SH-SY5Y (cell line): Measurements from ENCODE around the gene PFDN6.

Source experiments
- GATA2 ChIP-seq: IDR thresholded peaks from 2 replicates; pipeline ENCODE4 v1.6.1; 2011; ENCODE audit warnings: mild to moderate bottlenecking, low read depth, low read length
- GATA3 ChIP-seq: IDR thresholded peaks from 2 replicates; pipeline ENCODE4 v1.6.1; 2011; ENCODE audit warnings: low read depth, mild to moderate bottlenecking, low read length, moderate library complexity

GRCh38 chr6:33306356-33306755, 17.0 kb downstream of the PFDN6 start:
- TF ChIP-seq GATA2 (no peak), GATA3 (no peak)
